WI38 (cell line): ENCODE results near the gene NCBP3.

Experiments
- H3K4me3 ChIP-seq: 2 replicates; pipeline ENCODE4 v1.5.1; 2011; ENCODE audit warnings: low read depth, mild to moderate bottlenecking, control low read depth, low read length
- CTCF ChIP-seq: IDR thresholded peaks from 2 replicates; pipeline ENCODE4 v1.5.1; 2012; ENCODE audit warnings: low read depth, mild to moderate bottlenecking, control low read depth, low read length

NCBP3 gene

GRCh38 chr17:3835410-3836229 is 10.4 kb downstream of the NCBP3 start:
- no peak overlapping the region for H3K4me3 ChIP-seq
- TF ChIP-seq CTCF: no peak

GRCh38 chr17:3834811-3835210 is 11.2 kb downstream of the NCBP3 start:
- TF ChIP-seq CTCF: no peak
- no peak overlapping the region for H3K4me3 ChIP-seq

GRCh38 chr17:3828852-3829232 is 17.2 kb downstream of the NCBP3 start:
- no peak for TF ChIP-seq CTCF
- H3K4me3 ChIP-seq: no peak overlapping the region

GRCh38 chr17:3828151-3828851 is 17.7 kb downstream of the NCBP3 start:
- H3K4me3 ChIP-seq: no peak overlapping the region
- no peak for TF ChIP-seq CTCF

- peak; percentile 60 for TF ChIP-seq CTCF
- H3K4me3 ChIP-seq: no peak overlapping the region
Observed at GRCh38 chr17:3827124-3827773, 18.8 kb downstream of the NCBP3 start.

- TF ChIP-seq CTCF: no peak
- no peak overlapping the region for H3K4me3 ChIP-seq
Observed at GRCh38 chr17:3826191-3826590, 19.9 kb downstream of the NCBP3 start.

- no peak for TF ChIP-seq CTCF
- H3K4me3 ChIP-seq: no peak overlapping the region
Observed at GRCh38 chr17:3821101-3821500, 24.9 kb downstream of the NCBP3 start.
